OCI-LY7 (cell line): ENCODE measurements around the gene AGXT2. TPM values are rescaled to one million over a fixed set of nuclear protein-coding genes. Genes with fewer than 3 reads are reported as not detected.

Source experiments
- BruUV-seq: library from RNA; stranded (reverse); fragments of 400-500 nt; replicated peaks from 2 replicates; lab custom pipeline; 2021; lab: Mats Ljungman, UMichigan
- CTCF ChIA-PET: fragments of 300-600 bp; sonication (Branson Sonifier 250); formaldehyde crosslinking; loops from one replicate; lab custom pipeline; 2022; ENCODE audit warnings: antibody characterized with exemption; ENCODE audit not compliant: unreplicated experiment; lab: Charles Lee
- POLR2A ChIA-PET: fragments of 300-600 bp; sonication (Branson Sonifier 250); formaldehyde crosslinking; loops from one replicate; lab custom pipeline; 2022; ENCODE audit warnings: antibody characterized with exemption; lab: Charles Lee
- DNase-seq: peaks from one replicate; pipeline ENCODE4 v3.0.0-alpha.2; 2015; ENCODE audit warnings: low spot score
- H2AFZ ChIP-seq: fragments of 200-600 bp; sonication (generic), shearing (Covaris generic); 2 replicates; pipeline ENCODE4 v1.6.1; 2014; ENCODE audit warnings: mild to moderate bottlenecking, antibody characterized with exemption, low read length, moderate library complexity
- H3K27ac ChIP-seq: fragments of 200-600 bp; sonication (generic); 2 replicates; pipeline ENCODE4 v1.5.1; 2014; ENCODE audit warnings: mixed run types, low read depth, mild to moderate bottlenecking, moderate library complexity, low read length, inconsistent platforms; ENCODE audit not compliant: poor library complexity, severe bottlenecking
- H3K36me3 ChIP-seq: fragments of 200-600 bp; sonication (generic); 2 replicates; pipeline ENCODE4 v1.6.1; 2014; ENCODE audit warnings: mild to moderate bottlenecking, antibody characterized with exemption, low read length, moderate library complexity, mixed read lengths; ENCODE audit not compliant: insufficient read depth
- H3K4me1 ChIP-seq: fragments of 200-600 bp; sonication (generic); 2 replicates; pipeline ENCODE4 v1.5.1; 2014; ENCODE audit warnings: mild to moderate bottlenecking, low read length; ENCODE audit not compliant: insufficient read depth, poor library complexity, severe bottlenecking
- H3K4me2 ChIP-seq: fragments of 200-600 bp; sonication (generic); 2 replicates; pipeline ENCODE4 v1.6.1; 2014; ENCODE audit warnings: mild to moderate bottlenecking, low read length
- H3K4me3 ChIP-seq: fragments of 200-600 bp; sonication (generic); 2 replicates; pipeline ENCODE4 v1.5.1; 2014; ENCODE audit warnings: mild to moderate bottlenecking, low read depth, low read length; ENCODE audit not compliant: poor library complexity, severe bottlenecking
- H3K79me2 ChIP-seq: fragments of 200-600 bp; sonication (generic); 2 replicates; pipeline ENCODE4 v1.6.1; 2016; ENCODE audit warnings: low read depth, mild to moderate bottlenecking, low read length, moderate library complexity, mixed read lengths; ENCODE audit not compliant: insufficient read depth
- H3K9me2 ChIP-seq: fragments of 200-600 bp; sonication (generic); 2 replicates; pipeline ENCODE4 v1.6.1; 2016; ENCODE audit warnings: mild to moderate bottlenecking, low read length, mixed read lengths; ENCODE audit not compliant: insufficient read depth
- H3K9me3 ChIP-seq: fragments of 200-600 bp; sonication (generic); 2 replicates; pipeline ENCODE4 v1.6.1; 2014; ENCODE audit warnings: mild to moderate bottlenecking, mixed run types, low read length, mixed read lengths
- H4K20me1 ChIP-seq: fragments of 200-600 bp; sonication (generic); 2 replicates; pipeline ENCODE4 v1.6.1; 2014; ENCODE audit warnings: mild to moderate bottlenecking, antibody characterized with exemption, low read length, moderate library complexity, mixed read lengths; ENCODE audit not compliant: insufficient read depth
- EZH2phosphoT487 ChIP-seq: fragments of 200-600 bp; sonication (generic); IDR thresholded peaks from 2 replicates; pipeline ENCODE4 v1.6.1; 2018; ENCODE audit warnings: low read depth, borderline replicate concordance, mild to moderate bottlenecking, mixed run types, antibody characterized with exemption, low read length, moderate library complexity, mixed read lengths
- intact Hi-C: fragments of 100-400 bp; cut with micrococcal nuclease; formaldehyde crosslinking; loops from one replicate; pipeline ENCODE4 v1.10.0; 2022; ENCODE audit not compliant: unreplicated experiment
- total RNA-seq, 2 experiments: library from RNA; depleted of rRNA in 1 of 2; stranded (reverse); fragments of >200 nt in 1 of 2; shearing (Covaris generic) in 1 of 2; gene quantifications; 2 replicates each; pipeline ENCODE4 v1.2.3, GENCODE V29; 2014 to 2022
- TF ChIP-seq, protein P1 (sequence below): fragments of 200-600 bp; sonication (generic); conservative IDR thresholded peaks from 2 replicates; pipeline ENCODE4 v1.5.1; 2014; ENCODE audit warnings: mild to moderate bottlenecking, antibody characterized with exemption, low read length, moderate library complexity, mixed read lengths

AGXT2 gene
- total RNA-seq, 2 experiments from 2014 or later: not detected

DNA sequence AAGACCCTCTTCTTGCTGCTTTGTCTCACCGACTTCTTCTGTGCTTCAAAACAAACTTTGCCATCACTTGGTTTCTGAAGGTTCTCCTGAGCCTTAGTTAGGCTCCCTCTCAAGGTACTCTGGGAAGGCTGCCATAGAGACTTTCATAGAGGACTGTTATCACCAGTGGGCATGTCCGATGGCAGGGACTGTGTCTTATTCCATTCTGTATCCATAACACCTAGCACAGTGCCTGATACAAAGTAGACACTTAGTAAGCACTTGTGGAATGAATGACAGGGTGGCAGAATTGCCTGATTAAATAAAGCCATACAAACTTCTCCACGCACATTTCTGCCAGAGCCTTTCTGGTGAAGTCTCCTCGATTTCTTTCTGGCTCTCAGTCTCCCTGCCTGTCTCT, 32.7 kb downstream of the AGXT2 start:
- Histone ChIP-seq H3K27ac (no peak overlapping the region), H4K20me1 (no peaks in the 10 kb centered on the region), H3K4me1 (no peaks in the 10 kb centered on the region), H2AFZ (no peak overlapping the region), H3K4me2 (no peak overlapping the region), H3K4me3 (no peak overlapping the region), H3K36me3 (no peaks in the 10 kb centered on the region), H3K9me2 (no peaks in the 10 kb centered on the region), H3K79me2 (no peaks in the 10 kb centered on the region), H3K9me3 (no peaks in the 10 kb centered on the region)
- TF ChIP-seq, protein P1, sequence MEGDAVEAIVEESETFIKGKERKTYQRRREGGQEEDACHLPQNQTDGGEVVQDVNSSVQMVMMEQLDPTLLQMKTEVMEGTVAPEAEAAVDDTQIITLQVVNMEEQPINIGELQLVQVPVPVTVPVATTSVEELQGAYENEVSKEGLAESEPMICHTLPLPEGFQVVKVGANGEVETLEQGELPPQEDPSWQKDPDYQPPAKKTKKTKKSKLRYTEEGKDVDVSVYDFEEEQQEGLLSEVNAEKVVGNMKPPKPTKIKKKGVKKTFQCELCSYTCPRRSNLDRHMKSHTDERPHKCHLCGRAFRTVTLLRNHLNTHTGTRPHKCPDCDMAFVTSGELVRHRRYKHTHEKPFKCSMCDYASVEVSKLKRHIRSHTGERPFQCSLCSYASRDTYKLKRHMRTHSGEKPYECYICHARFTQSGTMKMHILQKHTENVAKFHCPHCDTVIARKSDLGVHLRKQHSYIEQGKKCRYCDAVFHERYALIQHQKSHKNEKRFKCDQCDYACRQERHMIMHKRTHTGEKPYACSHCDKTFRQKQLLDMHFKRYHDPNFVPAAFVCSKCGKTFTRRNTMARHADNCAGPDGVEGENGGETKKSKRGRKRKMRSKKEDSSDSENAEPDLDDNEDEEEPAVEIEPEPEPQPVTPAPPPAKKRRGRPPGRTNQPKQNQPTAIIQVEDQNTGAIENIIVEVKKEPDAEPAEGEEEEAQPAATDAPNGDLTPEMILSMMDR: no peak
- TF ChIP-seq EZH2phosphoT487: no peak
- ChIA-PET POLR2A (interaction anchor here (0.5 to 1.0 kb wide), 2 partner anchors 12 to 377 kb away, joined by 3 to 4 read pairs; no protein-coding TSS in a partner anchor), CTCF (no interaction called here)
- no TSS peak for BruUV-seq
- intact Hi-C loops: no loop called here
- DNase-seq: no peak

DNA sequence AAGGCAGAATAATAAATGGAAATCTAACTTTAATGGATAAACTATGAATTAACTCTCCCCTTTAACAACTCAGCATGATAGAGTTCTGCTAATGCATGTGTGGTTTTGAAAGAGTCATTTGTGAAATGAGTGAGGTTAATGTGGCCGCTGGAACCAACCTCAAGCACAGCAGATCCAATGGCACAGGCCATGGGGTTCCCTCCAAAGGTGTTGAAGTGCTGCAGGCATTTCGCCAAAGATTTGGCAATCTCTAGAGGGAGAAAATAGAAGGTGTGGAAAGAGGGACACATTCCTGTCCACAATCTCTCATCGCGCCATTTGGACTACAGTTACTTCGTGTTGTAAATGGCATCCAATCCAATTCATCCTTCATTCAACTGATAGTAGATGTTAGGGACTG, 35.0 kb downstream of the AGXT2 start:
- no peaks in the 10 kb centered on the region for H3K9me2 ChIP-seq
- DNase-seq: no peak
- CTCF ChIA-PET: no interaction called here

DNA sequence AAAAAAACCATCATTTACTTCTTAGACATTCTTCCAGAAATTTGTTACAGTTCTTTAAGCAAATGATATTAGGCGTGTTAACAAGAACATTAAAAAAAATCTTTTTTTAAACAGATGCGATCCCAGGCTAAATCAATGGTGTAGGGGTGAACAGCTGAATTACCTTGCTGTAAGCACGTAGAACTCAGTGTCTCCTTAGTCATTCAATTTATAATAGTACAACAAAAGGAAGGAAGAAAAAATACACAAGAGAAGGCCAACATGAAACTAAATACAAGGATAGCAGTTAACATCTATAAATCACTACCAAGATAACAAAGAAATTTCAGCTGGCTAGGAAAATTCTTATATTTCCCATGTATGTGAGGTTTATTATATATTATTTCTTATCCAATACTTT, 35.4 kb downstream of the AGXT2 start:
- no peak overlapping the region for H3K4me2 ChIP-seq
- CTCF ChIA-PET: no interaction called here
- H3K27ac ChIP-seq: no peak overlapping the region
- H3K36me3 ChIP-seq: no peaks in the 10 kb centered on the region
- H3K9me3 ChIP-seq: no peaks in the 10 kb centered on the region
- TF ChIP-seq, protein P1: no peak
- no peak for TF ChIP-seq EZH2phosphoT487
- no peak overlapping the region for H3K4me3 ChIP-seq
- BruUV-seq: no TSS peak
- H3K4me1 ChIP-seq: no peaks in the 10 kb centered on the region
- DNase-seq: no peak
- POLR2A ChIA-PET: no interaction called here
- H3K9me2 ChIP-seq: no peaks in the 10 kb centered on the region
- intact Hi-C loops: no loop called here
- H2AFZ ChIP-seq: no peak overlapping the region
- no peaks in the 10 kb centered on the region for H4K20me1 ChIP-seq
- no peaks in the 10 kb centered on the region for H3K79me2 ChIP-seq

More for the DNA sequence above, 35.0 kb downstream of the AGXT2 start:
- TF ChIP-seq, protein P1: no peak
- TF ChIP-seq EZH2phosphoT487: no peak
- BruUV-seq: no TSS peak
- Histone ChIP-seq H3K27ac (no peak overlapping the region), H2AFZ (no peak overlapping the region), H3K9me3 (no peaks in the 10 kb centered on the region), H4K20me1 (no peaks in the 10 kb centered on the region), H3K79me2 (no peaks in the 10 kb centered on the region), H3K4me3 (no peak overlapping the region), H3K4me1 (no peaks in the 10 kb centered on the region), H3K36me3 (no peaks in the 10 kb centered on the region), H3K4me2 (no peak overlapping the region)
- POLR2A ChIA-PET: no interaction called here
- intact Hi-C loops: no loop called here
